Testis (tissue), 2 donors: ENCODE results near the gene CRIM1.

Source experiments
- CTCF ChIP-seq, 3 experiments: fragments of 450-650 bp in 2 of 3; fragments of 200-600 bp in 1 of 3; sonication (generic) in 1 of 3; IDR thresholded peaks; one replicate each; pipeline ENCODE4 v1.5.1; 2016 to 2019; ENCODE audit warnings: antibody characterized with exemption in 3 of 3, mild to moderate bottlenecking in 2 of 3, moderate library complexity in 1 of 3
- POLR2A ChIP-seq: fragments of 450-650 bp; IDR thresholded peaks from one replicate; pipeline ENCODE4 v1.6.1; 2017; ENCODE audit warnings: antibody characterized with exemption, mild to moderate bottlenecking, moderate library complexity

GRCh38 chr2:36432479-36432878 lies 76.9 kb downstream of the CRIM1 start:
- TF ChIP-seq POLR2A, result no peak
- TF ChIP-seq CTCF (IDR thresholded peaks at IDR 0.05), result no peak
